GM23338 (cell line): ENCODE results near the gene CLK3.

Source experiments
- CTCF ChIP-seq, 2 experiments: fragments of 200-600 bp in 1 of 2; sonication (generic) in 1 of 2; conservative IDR thresholded peaks; 2 replicates each; pipeline versions ENCODE4 v1.5.1 to v1.6.1; 2016 to 2017; ENCODE audit warnings: antibody characterized with exemption in 2 of 2, low read depth in 2 of 2, mild to moderate bottlenecking in 2 of 2, moderate library complexity in 1 of 2
- EZH2 ChIP-seq: fragments of 200-600 bp; sonication (generic); IDR thresholded peaks from one replicate; pipeline ENCODE4 v1.8.0; 2017; ENCODE audit warnings: antibody characterized with exemption, mild to moderate bottlenecking, low read depth; ENCODE audit not compliant: unreplicated experiment
- EZH2phosphoT487 ChIP-seq: fragments of 200-600 bp; sonication (generic); IDR thresholded peaks from one replicate; pipeline ENCODE4 v1.8.1; 2018; ENCODE audit warnings: antibody characterized with exemption; ENCODE audit not compliant: unreplicated experiment
- JUNB ChIP-seq: IDR thresholded peaks from one replicate; pipeline ENCODE4 v1.6.1; 2016; ENCODE audit warnings: antibody characterized with exemption; ENCODE audit not compliant: unreplicated experiment
- POLR2AphosphoS5 ChIP-seq: IDR thresholded peaks from 2 replicates; pipeline ENCODE4 v1.6.1; 2016; ENCODE audit warnings: antibody characterized with exemption, low read depth
- REST ChIP-seq: IDR thresholded peaks from one replicate; pipeline ENCODE4 v1.6.1; 2018; ENCODE audit warnings: antibody characterized with exemption; ENCODE audit not compliant: unreplicated experiment
- ZNF114 ChIP-seq: fragments of 250-450 bp; sonication (Bioruptor Pico); IDR thresholded peaks from 2 replicates; pipeline ENCODE4 v1.5.0; 2020; ENCODE audit warnings: mild to moderate bottlenecking, moderate library complexity
- ZNF331 ChIP-seq: fragments of 250-450 bp; sonication (Bioruptor Pico); IDR thresholded peaks from 2 replicates; pipeline ENCODE4 v1.5.0; 2020; ENCODE audit warnings: low read depth, mild to moderate bottlenecking, moderate library complexity

GRCh38 chr15:74669627-74670026 lies 54.0 kb downstream of the CLK3 start:
- TF ChIP-seq REST (no peak), CTCF (conservative IDR thresholded peaks at IDR 0.05; ENCODE audit: low read depth in 2 of 2) (no peak), EZH2 (no peak), EZH2phosphoT487 (no peak), ZNF114 (CRISPR knock-in tag) (no peak), JUNB (no peak), ZNF331 (CRISPR knock-in tag) (no peak), POLR2AphosphoS5 (no peak)
